Activated T-cell treated with anti-CD3 and anti-CD28 coated beads for 4 hours (primary cell): ENCODE measurements around the gene MAP3K2.
A peak's percentile ranks its signal among the peaks of the same experiment; 100 is the strongest.
"Not testable (repeated sequence)": the region's sequence is repeated elsewhere in the genome, so short reads cannot be mapped to it uniquely, and the experiment has no call there.

Experiments used
- DNase-seq: peaks from one replicate; pipeline ENCODE4 v3.0.0-alpha.2; 2020

MAP3K2 gene

GRCh38 chr2:127421116-127421800 lies 33.5 kb upstream of the MAP3K2 start:
- no peak for DNase-seq

- no peak for DNase-seq
These were observed 32.5 kb upstream of the MAP3K2 start for GRCh38 chr2:127420039-127420864.

GRCh38 chr2:127419448-127420038 lies 31.8 kb upstream of the MAP3K2 start:
- DNase-seq: no peak

GRCh38 chr2:127419112-127419430 lies 31.3 kb upstream of the MAP3K2 start:
- DNase-seq: no peak

GRCh38 chr2:127418300-127419111 lies 30.7 kb upstream of the MAP3K2 start, which contains the start of gene PROC:
Gene PROC, plus strand, starts transcription at chr2:127418427. Its CDS starts 1,516 bp downstream, at chr2:127419943.
- DNase-seq: no peak

- no peak for DNase-seq
These were observed 29.6 kb upstream of the MAP3K2 start for GRCh38 chr2:127417406-127417805.

GRCh38 chr2:127416506-127417001 lies 28.8 kb upstream of the MAP3K2 start:
- no peak for DNase-seq

GRCh38 chr2:127415593-127416505 lies 28.1 kb upstream of the MAP3K2 start:
- DNase-seq: peak; percentile 62

- no peak for DNase-seq
These were observed 27.1 kb upstream of the MAP3K2 start for GRCh38 chr2:127414638-127415592.

- no peak for DNase-seq
These were observed 26.2 kb upstream of the MAP3K2 start for GRCh38 chr2:127413782-127414637.

- DNase-seq: no peak
These were observed 25.4 kb upstream of the MAP3K2 start for GRCh38 chr2:127413200-127413599.

- DNase-seq: no peak
These were observed 24.0 kb upstream of the MAP3K2 start for GRCh38 chr2:127411653-127412369.

- no peak for DNase-seq
These were observed 23.3 kb upstream of the MAP3K2 start for GRCh38 chr2:127410871-127411652.

- not testable (repeated sequence) for DNase-seq
These were observed 21.9 kb upstream of the MAP3K2 start for GRCh38 chr2:127409716-127410115.

GRCh38 chr2:127408807-127409099 lies 21.0 kb upstream of the MAP3K2 start:
- no peak for DNase-seq

- DNase-seq: peak; percentile 87
These were observed 20.4 kb upstream of the MAP3K2 start for GRCh38 chr2:127408004-127408806.

- DNase-seq: no peak
These were observed 19.9 kb upstream of the MAP3K2 start for GRCh38 chr2:127407661-127408003.
